CD8-positive, alpha-beta memory T cell (primary cell): ENCODE data around the gene VPS52. TPM values are rescaled to one million over a fixed set of nuclear protein-coding genes. Genes with fewer than 3 reads are reported as not detected.
A peak's percentile ranks its signal among the peaks of the same experiment; 100 is the strongest.

Experiments
- CTCF ChIA-PET: fragments of 350-600 bp; sonication (Branson Sonifier 250); formaldehyde crosslinking; loops from one replicate; lab custom pipeline; 2021; ENCODE audit warnings: antibody characterized with exemption; lab: Charles Lee
- POLR2A ChIA-PET: fragments of 350-600 bp; sonication (Branson Sonifier 250); formaldehyde crosslinking; loops from one replicate; lab custom pipeline; 2021; ENCODE audit warnings: antibody characterized with exemption; lab: Charles Lee
- DNase-seq, 5 donors: peaks; one replicate each; pipeline versions ENCODE4 v3.0.0 to v3.0.0-alpha.2; 2020 to 2022; ENCODE audit warnings: mixed read lengths in 1 of 5
- H3K27ac ChIP-seq: one replicate; pipeline ENCODE4 v1.7.0; 2013; ENCODE audit warnings: low read depth, mild to moderate bottlenecking, low read length, moderate library complexity
- H3K27me3 ChIP-seq: 2 replicates; pipeline ENCODE4 v1.7.0; 2013; ENCODE audit warnings: low read length, mild to moderate bottlenecking; ENCODE audit not compliant: insufficient read depth, poor library complexity, severe bottlenecking
- H3K36me3 ChIP-seq: 2 replicates; pipeline ENCODE4 v1.7.0; 2013; ENCODE audit warnings: mild to moderate bottlenecking, low read length, moderate library complexity; ENCODE audit not compliant: insufficient read depth
- H3K4me1 ChIP-seq: 2 replicates; pipeline ENCODE4 v1.7.0; 2013; ENCODE audit warnings: mild to moderate bottlenecking, low read length, moderate library complexity; ENCODE audit not compliant: insufficient read depth
- H3K4me3 ChIP-seq: 2 replicates; pipeline ENCODE4 v1.7.0; 2013; ENCODE audit warnings: mild to moderate bottlenecking, low read length
- H3K9me3 ChIP-seq: 2 replicates; pipeline ENCODE4 v1.7.0; 2013; ENCODE audit warnings: mild to moderate bottlenecking, low read length
- H3K27ac Mint-ChIP-seq, 8 donors: one replicate each; pipeline ENCODE4 v1.8.0; 2020 to 2021; ENCODE audit warnings: mixed read lengths in 8 of 8, mild to moderate bottlenecking in 6 of 8, inconsistent platforms in 3 of 8, moderate library complexity in 3 of 8
- H3K27me3 Mint-ChIP-seq, 2 donors: one replicate each; pipeline ENCODE4 v1.8.0; 2020 to 2021; ENCODE audit warnings: mixed read lengths in 2 of 2, mild to moderate bottlenecking in 1 of 2, moderate library complexity in 1 of 2
- H3K36me3 Mint-ChIP-seq, 3 donors: one replicate each; pipeline ENCODE4 v1.8.0; 2020 to 2021; ENCODE audit warnings: mixed read lengths in 3 of 3, inconsistent platforms in 1 of 3, mild to moderate bottlenecking in 1 of 3
- H3K4me1 Mint-ChIP-seq, 3 donors: one replicate each; pipeline ENCODE4 v1.8.0; 2020 to 2021; ENCODE audit warnings: mixed read lengths in 3 of 3, inconsistent platforms in 1 of 3, mild to moderate bottlenecking in 1 of 3
- H3K4me3 Mint-ChIP-seq, 7 donors: one replicate each; pipeline ENCODE4 v1.8.0; 2020 to 2021; ENCODE audit warnings: mixed read lengths in 7 of 7, mild to moderate bottlenecking in 6 of 7, moderate library complexity in 4 of 7, inconsistent platforms in 2 of 7
- H3K9me3 Mint-ChIP-seq, 5 donors: one replicate each; pipeline ENCODE4 v1.8.0; 2020 to 2022; ENCODE audit warnings: mixed read lengths in 5 of 5, mild to moderate bottlenecking in 3 of 5, moderate library complexity in 2 of 5, inconsistent platforms in 1 of 5
- polyA plus RNA-seq: library from polyadenylated mRNA; unstranded; fragments of 300-500 nt; fragmentation: Illumina TruSeq; gene quantifications from one replicate; pipeline ENCODE4 v1.2.3, GENCODE V29; 2021
- total RNA-seq, 2 experiments: library from RNA; stranded (reverse); gene quantifications; one replicate each; pipeline ENCODE4 v1.2.3, GENCODE V29; 2021

VPS52 gene
- total and polyA plus RNA-seq, 3 experiments from 2014 or later = 13.4 to 58.5 (median 57.2) TPM

DNA sequence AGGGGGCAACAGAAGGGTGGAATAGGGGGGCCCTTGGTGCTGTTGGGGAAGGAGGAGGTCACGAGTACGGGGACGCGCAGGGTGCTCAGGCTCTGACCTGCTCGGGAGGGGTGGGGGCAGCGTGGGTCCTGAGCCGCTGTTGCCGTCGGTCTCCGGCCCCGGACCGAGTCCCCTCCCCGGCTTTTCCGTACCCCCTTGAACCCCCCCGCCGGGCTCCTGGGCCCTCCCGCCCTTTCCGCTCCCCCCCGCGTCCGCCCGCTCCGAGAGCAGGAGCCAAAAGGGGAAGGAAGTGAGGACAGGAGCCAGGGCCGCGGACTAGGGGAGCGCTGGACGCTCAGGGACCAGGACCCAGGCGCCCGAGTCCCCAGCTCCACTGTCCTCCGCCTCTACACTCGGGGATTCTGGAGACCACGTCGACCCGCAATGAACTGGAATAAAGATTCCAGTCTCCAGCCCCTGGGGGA is 27.1 kb upstream of the VPS52 start, which contains the start of gene RGL2:
RGL2 (minus strand) TSS at position 170 of the 464 bp plus-strand sequence. CDS start 332 bp downstream, outside the sequence.
- Histone ChIP-seq H3K27me3 (no peaks in the 10 kb centered on the region), H3K9me3 (no peaks in the 10 kb centered on the region), H3K36me3 (peaks cover 12% of the 10 kb centered on the region), H3K27ac (peak within 1 kb of the TSS; percentile 89), H3K4me1 (peaks cover 11% of the 10 kb centered on the region), H3K4me3 (peak within 1 kb of the TSS; percentile 99)
- no peaks in the 10 kb centered on the region for H3K9me3 Mint-ChIP-seq
- peaks cover 34 to 49% (median 34%) of the 10 kb centered on the region in 3 donors for H3K4me1 Mint-ChIP-seq
- ChIA-PET CTCF (interaction anchor here (0.7 to 4.2 kb wide), 17 partner anchors 9 to 127 kb away, joined by 3 to 35 read pairs (median 4); partner anchors contain the start of genes B3GALT4, PFDN6, RPS18 and VPS52), POLR2A (interaction anchor here (0.6 to 2.7 kb wide), 11 partner anchors 9 to 677 kb away, joined by 3 to 30 read pairs (median 17); partner anchors contain the start of genes B3GALT4, PFDN6, RPS18 and TAPBP)
- peak within 1 kb of the TSS; percentile 94 to 100 (median 99) for H3K27ac Mint-ChIP-seq
- H3K27me3 Mint-ChIP-seq = peaks cover 0 to 5% of the 10 kb centered on the region in 2 donors
- DNase-seq = peak in 3 of 5 donors; percentile 56 to 80 (median 58)
- peaks cover 0 to 68% (median 12%) of the 10 kb centered on the region in 3 donors for H3K36me3 Mint-ChIP-seq
- H3K4me3 Mint-ChIP-seq = peak within 1 kb of the TSS; percentile 98 to 100 (median 99)

DNA sequence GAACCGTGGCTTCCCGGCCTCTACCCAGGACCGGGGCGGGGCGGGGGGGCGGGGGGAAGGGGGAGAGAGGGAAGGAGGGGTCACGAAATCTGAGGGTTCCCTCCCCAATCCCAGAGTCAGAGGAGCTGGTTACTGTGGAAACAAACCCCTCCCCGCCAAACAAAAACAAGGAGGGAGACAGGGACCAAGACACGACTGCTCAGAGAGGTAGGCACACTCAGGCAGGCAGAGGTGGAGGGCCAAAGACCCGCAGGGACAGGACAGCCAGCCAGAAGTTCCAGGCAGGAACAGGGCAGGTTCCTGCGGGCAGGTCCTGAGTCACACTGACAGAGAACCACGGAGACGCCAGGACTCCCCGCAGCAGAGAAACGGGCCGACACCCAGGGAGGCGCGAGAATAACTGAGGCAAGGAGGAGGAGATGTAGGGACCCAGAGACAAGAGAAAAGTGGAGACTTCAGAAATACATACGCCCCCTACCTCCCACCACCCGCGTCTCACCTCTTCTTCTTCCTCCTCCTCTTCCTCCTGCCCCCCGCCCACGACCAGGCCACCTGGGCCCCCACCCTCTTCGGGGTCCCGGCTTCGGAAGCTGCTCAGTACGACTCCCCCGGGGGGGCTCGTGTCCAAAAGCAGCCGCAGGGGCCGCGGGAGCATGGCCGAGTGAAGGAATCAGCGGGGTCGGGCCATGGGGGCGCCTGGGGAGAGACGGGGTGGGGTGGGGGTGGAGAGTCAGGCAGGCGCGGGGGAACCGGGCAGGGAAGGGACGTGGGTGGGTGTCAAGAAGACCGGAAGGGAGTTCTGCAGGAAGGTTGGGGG is 26.5 kb upstream of the VPS52 start:
- Histone ChIP-seq H3K36me3 (peaks cover 13% of the 10 kb centered on the region), H3K4me3 (peak overlapping the region; percentile 99), H3K9me3 (no peaks in the 10 kb centered on the region), H3K27me3 (no peaks in the 10 kb centered on the region), H3K4me1 (peaks cover 11% of the 10 kb centered on the region), H3K27ac (peak overlapping the region; percentile 89)
- no peaks in the 10 kb centered on the region for H3K9me3 Mint-ChIP-seq
- ChIA-PET CTCF (interaction anchor here (1.5 to 4.2 kb wide), 4 partner anchors 14 to 49 kb away, joined by 4 to 33 read pairs (median 8); partner anchors contain the start of genes B3GALT4, RPS18 and VPS52), POLR2A (interaction anchor here (0.6 to 2.7 kb wide), 9 partner anchors 8 to 46 kb away, joined by 4 to 24 read pairs (median 17); partner anchors contain the start of genes B3GALT4, PFDN6, RPS18 and TAPBP)
- peak overlapping the region; percentile 98 to 100 (median 99) for H3K4me3 Mint-ChIP-seq
- DNase-seq = peak; percentile 27 to 79 (median 62)
- peaks cover 0 to 5% of the 10 kb centered on the region in 2 donors for H3K27me3 Mint-ChIP-seq
- peak overlapping the region; percentile 94 to 100 (median 98) for H3K27ac Mint-ChIP-seq
- peaks cover 31 to 44% (median 31%) of the 10 kb centered on the region in 3 donors for H3K4me1 Mint-ChIP-seq
- H3K36me3 Mint-ChIP-seq = peaks cover 0 to 68% (median 10%) of the 10 kb centered on the region in 3 donors

DNA sequence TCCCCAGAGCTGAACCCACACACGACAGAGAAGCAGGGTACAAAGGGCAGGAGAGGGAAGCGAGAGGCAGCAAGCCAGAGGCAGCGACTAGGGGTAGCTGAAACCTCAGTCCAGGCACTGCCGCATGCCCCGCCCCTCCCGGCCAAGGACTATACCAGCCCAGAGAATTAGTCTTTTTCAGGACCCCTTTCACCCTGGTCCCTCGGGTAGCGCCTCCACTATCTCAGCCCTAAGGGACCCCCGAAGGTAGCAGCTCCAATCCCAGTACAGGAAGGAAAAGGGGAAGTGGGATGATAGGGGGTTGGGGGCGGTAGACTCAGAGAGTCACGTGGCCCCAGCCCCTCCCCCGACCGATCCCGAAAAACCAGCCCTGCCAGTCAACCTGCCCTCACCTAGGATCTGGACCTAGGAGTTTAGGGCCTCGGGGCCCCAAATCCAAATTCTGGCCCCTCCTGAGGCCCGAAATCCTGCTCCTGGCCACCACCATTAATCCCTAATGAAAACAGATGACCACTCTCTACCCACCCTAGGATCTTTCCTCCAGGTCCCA is 25.8 kb upstream of the VPS52 start:
- Histone ChIP-seq H3K4me3 (no peak overlapping the region), H3K9me3 (no peaks in the 10 kb centered on the region), H3K27ac (peak overlapping the region; percentile 54), H3K27me3 (no peaks in the 10 kb centered on the region), H3K4me1 (peaks cover 11% of the 10 kb centered on the region), H3K36me3 (peaks cover 16% of the 10 kb centered on the region)
- peak overlapping the region; percentile 52 to 99 (median 98) for H3K4me3 Mint-ChIP-seq
- H3K9me3 Mint-ChIP-seq = no peaks in the 10 kb centered on the region
- peaks cover 0 to 73% (median 11%) of the 10 kb centered on the region in 3 donors for H3K36me3 Mint-ChIP-seq
- POLR2A ChIA-PET = interaction anchor here (0.8 to 2.7 kb wide), 4 partner anchors 19 to 26 kb away, joined by 3 to 22 read pairs (median 5); partner anchors contain the start of genes B3GALT4, RPS18 and VPS52
- CTCF ChIA-PET = interaction anchor here (1.6 to 4.2 kb wide), 2 partner anchors 20 to 26 kb away, joined by 4 to 33 read pairs; partner anchors contain the start of genes B3GALT4, RPS18 and VPS52
- no peak for DNase-seq
- H3K4me1 Mint-ChIP-seq = peaks cover 31 to 44% (median 31%) of the 10 kb centered on the region in 3 donors
- peaks cover 0 to 5% of the 10 kb centered on the region in 2 donors for H3K27me3 Mint-ChIP-seq
- H3K27ac Mint-ChIP-seq = peak overlapping the region; percentile 54 to 96 (median 85)

DNA sequence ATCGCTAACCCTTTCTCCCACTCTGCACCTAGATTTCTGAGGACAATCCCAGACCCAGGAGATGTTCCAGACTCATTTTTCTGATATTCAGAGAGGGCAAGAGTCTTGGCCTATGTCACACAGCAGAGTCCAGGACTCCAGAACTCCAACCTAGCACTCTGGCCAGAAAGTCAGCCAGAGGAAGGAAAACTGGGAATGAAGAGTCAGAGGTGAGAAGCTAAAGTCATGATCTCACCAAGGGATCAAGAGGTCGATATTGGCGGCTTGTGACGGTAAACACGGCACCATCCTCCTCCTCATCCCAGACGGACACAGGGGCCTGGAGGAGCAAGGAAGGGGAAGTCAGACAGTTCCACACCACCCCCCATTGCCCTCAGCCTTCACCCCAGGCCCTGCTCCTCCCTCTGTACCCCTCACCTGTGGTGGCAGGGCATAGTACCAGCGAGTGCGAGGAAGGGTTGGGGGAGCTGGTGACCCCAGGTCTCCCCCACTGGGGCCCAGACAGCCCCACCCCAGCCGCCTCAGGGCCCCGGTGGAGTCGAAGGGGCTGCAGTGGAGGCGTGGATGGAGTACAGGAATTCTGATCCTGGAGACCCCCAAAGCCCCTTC is 25.2 kb upstream of the VPS52 start:
- DNase-seq = no peak
- Histone ChIP-seq H3K27me3 (no peaks in the 10 kb centered on the region), H3K36me3 (peaks cover 22% of the 10 kb centered on the region), H3K9me3 (no peaks in the 10 kb centered on the region), H3K27ac (peak overlapping the region; percentile 54), H3K4me1 (peaks cover 11% of the 10 kb centered on the region), H3K4me3 (no peak overlapping the region)
- peak overlapping the region; percentile 52 to 99 (median 98) for H3K4me3 Mint-ChIP-seq
- peaks cover 0 to 73% (median 13%) of the 10 kb centered on the region in 3 donors for H3K36me3 Mint-ChIP-seq
- H3K27me3 Mint-ChIP-seq = peaks cover 0 to 5% of the 10 kb centered on the region in 2 donors
- peaks cover 31 to 43% (median 31%) of the 10 kb centered on the region in 3 donors for H3K4me1 Mint-ChIP-seq
- H3K9me3 Mint-ChIP-seq = no peaks in the 10 kb centered on the region
- CTCF ChIA-PET = interaction anchor here (1.6 to 4.2 kb wide), 2 partner anchors 19 to 25 kb away, joined by 4 to 33 read pairs; partner anchors contain the start of genes B3GALT4, RPS18 and VPS52
- peak overlapping the region; percentile 16 to 89 (median 76) for H3K27ac Mint-ChIP-seq
- POLR2A ChIA-PET = interaction anchor here (0.8 to 1.4 kb wide), 2 partner anchors 20 to 25 kb away, joined by 3 to 6 read pairs; partner anchors contain the start of genes B3GALT4, RPS18 and VPS52

DNA sequence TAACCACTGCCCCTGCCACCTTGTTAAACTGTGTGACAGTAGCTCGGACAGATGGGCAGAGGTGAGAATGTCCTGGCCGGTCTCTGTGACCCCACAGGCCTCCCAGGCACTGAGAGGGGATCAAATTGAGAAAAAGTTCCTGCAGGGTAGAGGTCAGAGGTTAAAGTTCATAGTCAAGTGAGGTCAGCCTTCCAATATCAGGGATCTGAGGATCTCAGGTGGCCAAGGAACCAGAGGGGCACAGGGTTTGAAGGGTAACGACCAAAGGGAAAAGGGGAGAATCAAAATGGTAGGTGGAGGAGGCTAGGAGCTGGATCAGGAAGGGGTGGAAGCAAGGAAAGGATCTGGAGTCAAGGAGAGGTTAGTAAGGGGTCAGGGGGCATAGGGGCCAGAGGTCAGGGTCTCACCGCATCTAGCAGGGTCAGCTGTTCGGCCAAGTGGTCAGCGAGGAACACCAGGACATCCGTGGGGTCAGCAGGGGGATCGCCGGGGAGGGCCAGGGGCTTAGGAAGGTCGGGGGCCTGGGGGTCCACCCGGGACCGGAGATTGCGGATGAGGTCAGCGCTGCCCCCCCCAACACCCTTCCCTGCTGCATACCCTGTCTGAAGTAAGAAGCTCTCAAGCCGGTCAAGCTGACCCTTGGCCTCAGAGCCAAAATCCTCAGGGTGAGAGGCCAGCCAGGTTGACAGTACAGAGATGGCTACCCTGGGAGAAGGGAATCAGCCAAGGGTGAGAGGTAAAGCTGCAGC is 24.1 kb upstream of the VPS52 start:
- Mint-ChIP-seq H3K4me3 (peak overlapping the region in 4 of 7 donors; percentile 74 to 99 (median 91)), H3K27me3 (peaks cover 0 to 5% of the 10 kb centered on the region in 2 donors), H3K4me1 (peaks cover 29 to 41% (median 34%) of the 10 kb centered on the region in 3 donors), H3K36me3 (peaks cover 0 to 74% (median 15%) of the 10 kb centered on the region in 3 donors), H3K27ac (peak overlapping the region in 6 of 8 donors; percentile 26 to 85 (median 62)), H3K9me3 (no peaks in the 10 kb centered on the region)
- Histone ChIP-seq H3K4me3 (no peak overlapping the region), H3K27me3 (no peaks in the 10 kb centered on the region), H3K36me3 (peaks cover 27% of the 10 kb centered on the region), H3K9me3 (no peaks in the 10 kb centered on the region), H3K27ac (no peak overlapping the region), H3K4me1 (peaks cover 11% of the 10 kb centered on the region)
- CTCF ChIA-PET = interaction anchor here (0.6 to 4.2 kb wide), 2 partner anchors 18 to 48 kb away, joined by 3 to 33 read pairs; partner anchors contain the start of gene B3GALT4
- POLR2A ChIA-PET = interaction anchor here (1.4 kb wide), 1 partner anchor 24 kb away, joined by 3 read pairs; the partner anchor contains the start of genes RPS18 and VPS52
- DNase-seq = no peak

DNA sequence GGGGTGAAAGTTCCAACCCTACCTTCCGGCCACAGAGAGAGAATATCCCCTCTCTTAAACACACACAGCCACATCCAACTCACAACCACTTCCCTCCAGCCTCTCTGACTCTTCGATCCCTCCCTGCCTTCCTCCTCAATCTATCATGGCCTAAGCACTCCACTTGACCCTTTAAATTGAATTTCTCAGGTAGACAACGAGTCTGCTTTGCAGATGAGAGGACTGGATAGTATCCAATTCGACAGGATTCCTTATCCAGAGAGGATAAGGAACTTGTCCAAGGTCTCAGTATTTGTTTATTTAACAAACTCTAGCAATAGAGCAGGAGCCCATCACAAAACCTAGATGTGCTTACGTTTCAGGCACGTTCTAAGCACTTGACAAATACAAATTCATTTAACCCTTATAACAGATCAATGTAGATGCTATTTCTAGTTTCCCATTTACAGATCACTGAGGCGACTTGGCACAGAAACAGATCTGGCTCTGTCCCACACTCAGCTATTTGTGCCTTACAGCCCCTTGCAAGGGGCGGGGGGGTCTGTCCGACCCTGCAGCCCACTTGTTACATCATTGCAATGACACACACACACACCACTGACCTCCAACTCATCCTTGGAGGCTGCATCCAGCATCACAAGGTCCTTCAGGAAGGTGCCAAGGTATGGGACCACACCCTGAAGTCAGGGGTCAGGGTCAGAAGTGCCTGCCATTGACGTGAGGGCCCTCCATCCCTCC is 22.6 kb upstream of the VPS52 start:
- Histone ChIP-seq H3K27me3 (no peaks in the 10 kb centered on the region), H3K9me3 (no peaks in the 10 kb centered on the region), H3K4me3 (no peak overlapping the region), H3K36me3 (peaks cover 27% of the 10 kb centered on the region), H3K4me1 (peaks cover 18% of the 10 kb centered on the region), H3K27ac (no peak overlapping the region)
- POLR2A ChIA-PET = no interaction called here
- no peak for DNase-seq
- Mint-ChIP-seq H3K27ac (peak overlapping the region in 5 of 8 donors; percentile 39 to 92 (median 60)), H3K9me3 (no peaks in the 10 kb centered on the region), H3K4me1 (peaks cover 34 to 45% (median 39%) of the 10 kb centered on the region in 3 donors), H3K4me3 (peak overlapping the region in 2 of 7 donors; percentile 10 to 32), H3K36me3 (peaks cover 0 to 70% (median 14%) of the 10 kb centered on the region in 3 donors), H3K27me3 (peaks cover 0 to 1% of the 10 kb centered on the region in 2 donors)
- CTCF ChIA-PET = no interaction called here
